IPS-20b (cell line): Measurements from ENCODE around the gene RNU2-63P.
"Not testable (repeated sequence)": the region's sequence is repeated elsewhere in the genome, so short reads cannot be mapped to it uniquely, and the experiment has no call there.

Source experiments
- H3K27ac ChIP-seq: one replicate; pipeline ENCODE4 v1.5.1; 2013; ENCODE audit warnings: low read length
- H3K27me3 ChIP-seq: 2 replicates; pipeline ENCODE4 v1.6.1; 2013; ENCODE audit warnings: mild to moderate bottlenecking, low read length, inconsistent platforms; ENCODE audit not compliant: insufficient read depth
- H3K36me3 ChIP-seq: 2 replicates; pipeline ENCODE4 v1.6.1; 2013; ENCODE audit warnings: low read depth, mild to moderate bottlenecking, inconsistent platforms, low read length, moderate library complexity; ENCODE audit not compliant: insufficient read depth
- H3K4me1 ChIP-seq: 2 replicates; pipeline ENCODE4 v1.6.1; 2013; ENCODE audit warnings: mild to moderate bottlenecking, control low read depth, inconsistent platforms, low read length, moderate library complexity; ENCODE audit not compliant: insufficient read depth
- H3K4me3 ChIP-seq: 2 replicates; pipeline ENCODE4 v1.5.1; 2013; ENCODE audit warnings: mild to moderate bottlenecking, low read length, inconsistent platforms
- H3K9ac ChIP-seq: 2 replicates; pipeline ENCODE4 v1.6.1; 2013; ENCODE audit warnings: low read depth, mild to moderate bottlenecking, inconsistent platforms, low read length, moderate library complexity
- H3K9me3 ChIP-seq: 2 replicates; pipeline ENCODE4 v1.6.1; 2013; ENCODE audit warnings: mild to moderate bottlenecking, low read depth, low read length, inconsistent platforms; ENCODE audit not compliant: insufficient read depth

The RNU2-63P gene

DNA sequence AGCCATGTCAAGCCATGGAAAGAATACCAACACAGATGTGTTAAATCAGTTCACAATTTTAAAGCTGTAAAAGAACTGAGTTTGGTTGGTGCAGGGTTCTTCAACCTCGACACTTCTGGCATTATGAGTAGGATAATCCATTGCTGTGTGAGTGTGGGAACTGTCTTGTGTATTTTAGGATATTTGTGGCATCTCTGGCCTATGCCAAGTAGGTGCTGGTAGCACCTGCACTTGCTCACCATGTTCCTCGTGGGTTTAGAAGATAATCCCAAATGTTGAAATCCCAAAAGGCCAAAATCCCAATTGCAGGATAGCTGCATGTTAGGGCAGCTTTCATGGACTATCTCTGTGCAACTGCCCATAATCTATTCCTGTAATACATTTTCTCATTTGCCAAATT lies 35.4 kb upstream of the RNU2-63P start:
- H3K9me3 ChIP-seq: no peaks in the 10 kb centered on the region
- no peak overlapping the region for H3K4me3 ChIP-seq
- no peaks in the 10 kb centered on the region for H3K27me3 ChIP-seq
- no peak overlapping the region for H3K9ac ChIP-seq
- H3K4me1 ChIP-seq: peaks cover 8% of the 10 kb centered on the region; the same call in 1 of the 2 replicates
- peaks cover 13% of the 10 kb centered on the region; the same call in 1 of the 2 replicates for H3K36me3 ChIP-seq
- no peak overlapping the region for H3K27ac ChIP-seq

DNA sequence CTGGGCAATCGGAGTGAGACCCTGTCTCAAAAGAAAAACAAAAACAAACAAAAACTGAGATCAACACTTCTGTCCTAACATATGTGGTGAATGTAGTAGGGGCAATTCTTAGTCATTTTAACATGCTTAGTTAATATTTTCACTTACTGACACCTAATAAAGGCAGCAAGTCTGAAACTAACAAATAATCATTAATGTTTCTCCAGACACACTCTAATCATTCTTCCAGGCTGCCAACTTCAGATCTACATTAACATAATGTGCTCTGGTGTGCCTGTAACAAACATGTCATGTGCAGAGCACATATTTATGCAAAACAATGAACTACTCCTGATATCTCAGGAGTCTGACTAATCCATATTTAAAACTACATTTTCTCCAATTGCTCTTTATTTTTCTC lies 33.3 kb upstream of the RNU2-63P start:
- Histone ChIP-seq H3K9ac (no peak overlapping the region), H3K27ac (no peak overlapping the region), H3K4me3 (no peak overlapping the region), H3K9me3 (no peaks in the 10 kb centered on the region), H3K27me3 (no peaks in the 10 kb centered on the region), H3K4me1 (peaks cover 4% of the 10 kb centered on the region; the same call in 1 of the 2 replicates), H3K36me3 (peaks cover 13% of the 10 kb centered on the region; the same call in 1 of the 2 replicates)

DNA sequence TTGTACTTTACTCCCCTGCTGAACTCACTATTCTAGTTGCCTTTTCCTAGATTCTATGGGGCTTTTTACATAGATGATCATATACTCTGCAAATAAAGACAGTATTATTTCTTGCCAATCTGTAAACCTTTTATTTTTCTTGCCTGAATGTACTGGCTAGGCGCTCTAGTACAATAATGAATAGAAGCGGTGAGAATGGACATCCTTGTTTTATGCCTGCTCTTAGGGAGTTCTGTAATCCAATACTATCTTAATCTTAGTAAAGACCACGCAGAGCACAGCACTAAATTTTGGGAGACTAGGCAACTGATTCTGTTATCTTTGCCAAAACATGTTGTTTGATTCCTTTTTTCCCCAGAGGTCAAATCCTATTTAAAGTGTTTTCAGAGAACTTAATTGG lies 32.2 kb upstream of the RNU2-63P start:
- Histone ChIP-seq H3K27ac (no peak overlapping the region), H3K9me3 (no peaks in the 10 kb centered on the region), H3K27me3 (no peaks in the 10 kb centered on the region), H3K36me3 (peaks cover 13% of the 10 kb centered on the region; the same call in 1 of the 2 replicates), H3K9ac (no peak overlapping the region), H3K4me1 (no peaks in the 10 kb centered on the region), H3K4me3 (no peak overlapping the region)

DNA sequence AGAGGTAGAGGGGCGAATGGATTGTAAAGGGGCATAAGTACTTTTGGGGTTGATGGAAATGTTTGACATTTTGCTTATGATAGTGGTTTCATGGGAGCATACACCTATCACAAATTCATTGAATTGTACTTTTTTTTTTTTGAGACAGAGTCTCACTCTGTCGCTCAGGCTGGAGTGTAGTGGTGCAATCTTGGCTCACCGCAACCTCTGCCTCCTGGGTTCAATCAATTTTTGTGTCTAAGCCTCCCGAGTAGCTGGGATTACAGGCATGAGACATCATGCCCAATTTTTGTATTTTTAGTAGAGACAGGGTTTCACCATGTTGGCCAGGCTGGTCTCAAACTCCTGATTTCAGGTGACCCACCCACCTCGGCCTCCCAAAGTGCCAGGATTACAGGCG lies 29.2 kb upstream of the RNU2-63P start:
- H3K27ac ChIP-seq, H3K9ac ChIP-seq, H3K4me3 ChIP-seq, H3K4me1 ChIP-seq, H3K36me3 ChIP-seq, H3K27me3 ChIP-seq, H3K9me3 ChIP-seq: not testable (repeated sequence)

DNA sequence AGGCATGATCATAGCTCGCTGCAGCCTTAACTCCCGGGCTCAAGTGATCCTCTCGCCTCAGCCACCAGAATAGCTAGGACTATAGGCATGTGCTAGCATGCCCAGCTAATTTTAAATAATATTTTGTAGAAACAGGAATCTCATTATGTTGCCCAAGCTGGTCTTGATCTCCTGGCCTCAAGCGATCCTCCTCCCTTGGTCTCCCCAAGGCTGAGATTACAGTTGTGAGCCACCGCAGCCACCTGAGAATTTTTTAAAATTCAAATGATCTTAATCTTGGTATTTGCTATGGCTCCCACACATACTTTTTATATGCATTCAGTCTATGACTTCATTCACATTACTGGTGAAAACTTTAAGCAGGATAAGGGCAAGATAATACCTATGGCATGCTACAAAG lies 26.1 kb upstream of the RNU2-63P start:
- Histone ChIP-seq H3K4me3 (no peak overlapping the region), H3K4me1 (peaks cover 2% of the 10 kb centered on the region; the same call in 1 of the 2 replicates), H3K36me3 (no peaks in the 10 kb centered on the region), H3K9ac (no peak overlapping the region), H3K9me3 (no peaks in the 10 kb centered on the region), H3K27me3 (no peaks in the 10 kb centered on the region), H3K27ac (no peak overlapping the region)

DNA sequence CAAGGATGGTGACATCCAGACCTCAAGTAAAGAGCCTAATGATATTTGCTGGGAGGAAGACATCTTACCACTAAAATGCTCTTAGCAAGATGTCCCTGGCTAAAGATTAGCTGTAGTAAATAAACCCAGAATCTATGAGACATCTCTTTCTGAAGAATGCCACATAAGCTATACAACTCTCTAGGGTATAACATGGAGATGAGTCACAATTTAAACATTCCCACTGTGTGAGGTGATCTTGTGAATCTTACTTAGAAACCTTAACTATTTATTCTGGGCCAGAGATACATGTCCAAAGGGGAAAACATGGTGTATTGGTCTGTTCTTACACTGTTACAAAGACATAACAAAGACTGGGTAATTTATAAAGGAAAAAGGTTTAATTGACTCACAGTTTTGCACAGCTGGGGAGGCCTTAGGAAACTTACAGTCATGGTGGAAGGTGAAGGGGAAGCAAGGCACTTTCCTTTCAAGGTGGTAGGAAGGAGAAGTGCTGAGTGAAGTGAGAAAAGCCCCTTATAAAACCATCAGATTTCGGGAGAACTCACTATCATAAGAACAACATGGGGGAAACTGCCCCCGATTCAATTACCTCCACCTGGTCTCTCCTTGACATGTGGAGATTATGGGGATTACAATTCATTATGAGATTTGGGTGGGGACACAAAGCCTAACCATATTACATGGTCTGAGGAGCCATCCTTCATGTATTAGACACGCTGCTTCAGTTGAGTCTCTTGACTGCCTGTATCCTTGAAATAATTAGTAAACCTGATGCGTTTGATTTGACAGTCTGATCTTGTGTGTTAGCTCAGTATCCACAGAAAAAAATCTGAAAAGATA lies 22.1 kb upstream of the RNU2-63P start:
- Histone ChIP-seq H3K27me3 (no peaks in the 10 kb centered on the region), H3K27ac (no peak overlapping the region), H3K36me3 (peaks cover 18% of the 10 kb centered on the region), H3K4me1 (peaks cover 2% of the 10 kb centered on the region; the same call in 1 of the 2 replicates), H3K9me3 (no peaks in the 10 kb centered on the region), H3K9ac (no peak overlapping the region), H3K4me3 (no peak overlapping the region)

DNA sequence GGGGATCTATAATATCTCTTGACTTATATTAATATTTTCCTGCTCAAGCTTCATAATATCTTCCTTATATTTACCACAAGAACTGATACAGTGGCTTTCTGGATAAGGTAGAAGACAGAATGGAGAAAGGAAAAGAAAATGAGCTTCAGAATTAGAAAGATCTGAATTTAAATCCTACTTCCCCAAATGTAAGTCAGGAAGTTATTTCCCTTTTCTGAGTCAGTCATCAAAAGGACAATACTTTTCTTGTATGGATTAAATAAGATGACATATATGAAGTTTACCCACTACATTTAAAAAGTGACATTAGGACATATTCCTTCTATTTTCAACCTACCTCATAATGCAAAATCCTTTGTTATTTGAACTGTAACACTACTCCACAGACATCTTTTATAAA lies 20.3 kb upstream of the RNU2-63P start:
- Histone ChIP-seq H3K4me1 (no peaks in the 10 kb centered on the region), H3K4me3 (no peak overlapping the region), H3K36me3 (peaks cover 29% of the 10 kb centered on the region), H3K9me3 (no peaks in the 10 kb centered on the region), H3K27ac (no peak overlapping the region), H3K9ac (no peak overlapping the region), H3K27me3 (no peaks in the 10 kb centered on the region)

DNA sequence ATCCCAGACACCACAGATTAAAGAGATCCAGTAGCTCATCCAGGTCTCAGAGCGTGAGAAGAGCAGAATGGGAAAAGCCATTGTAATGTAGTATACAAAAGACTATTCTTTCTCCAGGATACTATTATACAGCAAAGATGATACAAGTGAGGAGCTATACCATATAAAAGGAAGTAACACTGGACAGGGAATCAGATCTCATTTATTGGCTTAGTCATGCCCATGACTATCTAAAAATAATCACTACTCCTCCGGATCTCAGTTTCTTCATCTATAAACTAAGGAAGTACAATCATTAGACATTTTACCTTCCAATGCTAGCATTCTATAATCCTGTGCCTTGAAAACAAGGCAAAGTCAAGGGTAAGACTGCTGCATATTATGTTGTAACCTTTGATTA lies 19.8 kb upstream of the RNU2-63P start:
- Histone ChIP-seq H3K9me3 (no peaks in the 10 kb centered on the region), H3K27me3 (no peaks in the 10 kb centered on the region), H3K4me1 (no peaks in the 10 kb centered on the region), H3K9ac (no peak overlapping the region), H3K36me3 (peaks cover 29% of the 10 kb centered on the region), H3K4me3 (no peak overlapping the region), H3K27ac (no peak overlapping the region)

DNA sequence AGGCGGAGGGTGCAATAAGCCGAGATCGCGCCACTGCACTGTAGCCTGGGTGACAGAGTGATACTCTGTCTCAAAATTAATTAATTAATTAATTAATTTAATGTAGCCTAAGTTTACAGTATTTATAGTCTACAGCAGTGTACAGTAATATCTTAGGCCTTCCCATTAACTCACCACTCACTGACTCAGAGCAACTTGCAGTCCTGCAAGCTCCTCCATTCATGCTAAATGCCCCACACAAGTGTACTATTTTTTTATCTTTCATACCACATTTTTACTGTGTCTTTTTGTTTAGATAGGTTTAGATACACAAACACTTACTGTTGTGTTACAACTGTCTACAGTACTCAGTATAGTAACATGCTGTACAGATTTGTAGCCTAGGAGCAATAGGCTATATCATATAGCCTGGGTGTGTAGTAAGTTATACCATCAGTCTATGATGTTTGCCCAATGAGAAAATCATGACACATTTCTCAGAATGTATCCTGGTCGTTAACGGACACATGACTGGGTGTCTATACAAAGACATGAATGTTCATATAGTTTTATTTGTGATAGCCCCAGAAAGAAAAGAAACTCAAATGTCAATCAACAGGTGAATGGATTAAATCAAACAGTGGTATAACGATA lies 15.8 kb upstream of the RNU2-63P start:
- Histone ChIP-seq H3K4me1 (peaks cover 3% of the 10 kb centered on the region; the same call in 1 of the 2 replicates), H3K27ac (no peak overlapping the region), H3K36me3 (peaks cover 40% of the 10 kb centered on the region), H3K4me3 (no peak overlapping the region), H3K27me3 (no peaks in the 10 kb centered on the region), H3K9me3 (no peaks in the 10 kb centered on the region), H3K9ac (no peak overlapping the region)

DNA sequence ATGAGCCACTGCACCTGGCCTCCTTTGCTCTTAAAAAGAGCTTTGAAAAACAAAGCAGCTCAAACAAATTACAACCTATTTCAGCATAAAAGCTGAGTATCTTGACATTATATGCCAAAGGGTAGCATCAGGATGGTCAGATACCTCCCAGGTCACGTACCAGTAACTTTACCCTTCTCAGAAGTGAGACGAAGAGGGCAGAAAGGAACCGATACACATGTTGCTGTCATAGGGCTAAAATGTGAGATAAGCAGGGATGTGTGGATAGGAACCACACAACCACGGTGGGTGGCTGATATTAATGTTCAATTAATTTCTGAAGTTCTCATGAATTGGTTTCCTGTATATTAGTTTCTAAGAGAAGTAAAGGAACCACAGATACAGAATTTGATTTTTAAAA lies 12.6 kb upstream of the RNU2-63P start:
- Histone ChIP-seq H3K4me1 (peaks cover 10% of the 10 kb centered on the region; the same call in 1 of the 2 replicates), H3K27ac (no peak overlapping the region), H3K4me3 (no peak overlapping the region), H3K9me3 (no peaks in the 10 kb centered on the region), H3K36me3 (peaks cover 27% of the 10 kb centered on the region), H3K9ac (no peak overlapping the region), H3K27me3 (no peaks in the 10 kb centered on the region)

DNA sequence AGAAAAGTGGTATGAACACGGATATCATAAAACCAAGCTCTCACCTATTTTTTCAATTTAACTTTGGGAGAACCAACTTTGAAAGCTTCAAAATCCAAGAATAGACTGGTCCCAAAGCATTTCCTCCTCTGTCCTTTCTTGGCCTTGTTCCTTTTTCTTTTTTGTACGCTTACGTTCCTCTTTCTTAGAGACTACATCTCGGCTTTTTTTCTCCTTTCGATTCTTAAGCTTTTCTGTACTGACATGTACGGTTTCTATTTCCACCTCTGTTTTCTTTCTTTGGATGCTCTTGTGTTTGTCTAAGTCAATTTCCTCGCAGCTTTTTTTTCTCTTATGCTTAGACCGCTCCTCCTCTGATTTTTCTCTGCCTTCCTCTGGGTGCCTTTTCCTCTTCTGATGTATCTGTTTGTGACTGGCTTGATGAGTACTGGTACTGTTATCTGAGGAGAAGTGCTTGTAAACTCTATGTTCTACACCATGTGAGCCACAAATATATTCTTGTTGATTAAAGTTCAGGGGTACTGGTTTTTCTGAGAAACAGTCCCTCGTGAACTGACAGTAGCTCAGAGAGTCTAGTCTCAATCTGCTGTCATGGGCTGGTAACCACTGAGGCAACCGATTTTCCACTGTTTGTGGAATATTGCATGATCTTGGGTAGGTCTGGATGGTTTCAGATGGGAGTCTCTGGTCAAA lies 11.5 kb upstream of the RNU2-63P start:
- H3K4me3 ChIP-seq: no peak overlapping the region
- peaks cover 18% of the 10 kb centered on the region for H3K36me3 ChIP-seq
- H3K9ac ChIP-seq: no peak overlapping the region
- H3K4me1 ChIP-seq: peaks cover 12% of the 10 kb centered on the region; the same call in 1 of the 2 replicates
- no peaks in the 10 kb centered on the region for H3K27me3 ChIP-seq
- H3K27ac ChIP-seq: no peak overlapping the region
- no peaks in the 10 kb centered on the region for H3K9me3 ChIP-seq
